ENCODE data around the gene SKIL. TPM values are rescaled to one million over a fixed set of nuclear protein-coding genes. Genes with fewer than 3 reads are reported as not detected.

SKIL gene
- total RNA-seq, 1 donor from 2014 or later = 35.7 TPM

- Mint-ChIP-seq H3K27me3 (no peaks in the 10 kb centered on the region), H3K36me3 (no peaks in the 10 kb centered on the region), H3K27ac (no peak overlapping the region), H3K4me3 (no peak overlapping the region), H3K4me1 (ENCODE audit: unreplicated experiment) (peaks cover 10% of the 10 kb centered on the region), H3K9me3 (no peaks in the 10 kb centered on the region)
- no peak for TF ChIP-seq CTCF (conservative IDR thresholded peaks at IDR 0.05)
- no peak for DNase-seq (ENCODE audit: extremely low spot score, unreplicated experiment)
Measured at GRCh38 chr3:170437696-170438407, 80.3 kb downstream of the SKIL start.

GRCh38 chr3:170438836-170439235 is 81.3 kb downstream of the SKIL start:
- no peaks in the 10 kb centered on the region for H3K36me3 Mint-ChIP-seq
- no peak overlapping the region for H3K4me3 Mint-ChIP-seq
- H3K27ac Mint-ChIP-seq = no peak overlapping the region
- peaks cover 10% of the 10 kb centered on the region for H3K4me1 Mint-ChIP-seq (ENCODE audit: unreplicated experiment)
- H3K9me3 Mint-ChIP-seq = no peaks in the 10 kb centered on the region
- no peak for DNase-seq (ENCODE audit: extremely low spot score, unreplicated experiment)
- TF ChIP-seq CTCF (conservative IDR thresholded peaks at IDR 0.05) = no peak
- H3K27me3 Mint-ChIP-seq = no peaks in the 10 kb centered on the region

- H3K27me3 Mint-ChIP-seq = no peaks in the 10 kb centered on the region
- no peak for DNase-seq (ENCODE audit: extremely low spot score, unreplicated experiment)
- H3K4me3 Mint-ChIP-seq = no peak overlapping the region
- no peak for TF ChIP-seq CTCF (conservative IDR thresholded peaks at IDR 0.05)
- no peaks in the 10 kb centered on the region for H3K36me3 Mint-ChIP-seq
- no peak overlapping the region for H3K27ac Mint-ChIP-seq
- H3K4me1 Mint-ChIP-seq (ENCODE audit: unreplicated experiment) = peaks cover 15% of the 10 kb centered on the region
- no peaks in the 10 kb centered on the region for H3K9me3 Mint-ChIP-seq
Measured at GRCh38 chr3:170440344-170440743, 82.8 kb downstream of the SKIL start.

- Mint-ChIP-seq H3K27ac (no peak overlapping the region), H3K4me3 (no peak overlapping the region), H3K27me3 (no peaks in the 10 kb centered on the region), H3K4me1 (ENCODE audit: unreplicated experiment) (peaks cover 19% of the 10 kb centered on the region), H3K36me3 (no peaks in the 10 kb centered on the region), H3K9me3 (no peaks in the 10 kb centered on the region)
- TF ChIP-seq CTCF (conservative IDR thresholded peaks at IDR 0.05) = no peak
- DNase-seq (ENCODE audit: extremely low spot score, unreplicated experiment) = no peak
Measured at GRCh38 chr3:170441412-170441811, 83.9 kb downstream of the SKIL start.

- Mint-ChIP-seq H3K9me3 (no peaks in the 10 kb centered on the region), H3K36me3 (no peaks in the 10 kb centered on the region), H3K27ac (no peak overlapping the region), H3K4me1 (ENCODE audit: unreplicated experiment) (peaks cover 12% of the 10 kb centered on the region), H3K27me3 (no peaks in the 10 kb centered on the region), H3K4me3 (no peak overlapping the region)
- no peak for DNase-seq (ENCODE audit: extremely low spot score, unreplicated experiment)
- TF ChIP-seq CTCF (conservative IDR thresholded peaks at IDR 0.05) = no peak
Measured at GRCh38 chr3:170442947-170443346, 85.4 kb downstream of the SKIL start.

Data from type B pancreatic cell (in vitro differentiated cells).